HG02870 (cell line): ENCODE results near the gene AP3M1.

ENCODE experiments used
- ATAC-seq: cut with Tn5 transposase; IDR thresholded peaks from one replicate; pipeline ENCODE4 v1.9.1; 2021; ENCODE audit warnings: mild to moderate bottlenecking, moderate library complexity; ENCODE audit not compliant: unreplicated experiment

AP3M1 gene

GRCh38 chr10:74120911-74121310, 29.7 kb downstream of the AP3M1 start:
- no peak for ATAC-seq

GRCh38 chr10:74118804-74119203, 31.8 kb downstream of the AP3M1 start:
- no peak for ATAC-seq

DNA sequence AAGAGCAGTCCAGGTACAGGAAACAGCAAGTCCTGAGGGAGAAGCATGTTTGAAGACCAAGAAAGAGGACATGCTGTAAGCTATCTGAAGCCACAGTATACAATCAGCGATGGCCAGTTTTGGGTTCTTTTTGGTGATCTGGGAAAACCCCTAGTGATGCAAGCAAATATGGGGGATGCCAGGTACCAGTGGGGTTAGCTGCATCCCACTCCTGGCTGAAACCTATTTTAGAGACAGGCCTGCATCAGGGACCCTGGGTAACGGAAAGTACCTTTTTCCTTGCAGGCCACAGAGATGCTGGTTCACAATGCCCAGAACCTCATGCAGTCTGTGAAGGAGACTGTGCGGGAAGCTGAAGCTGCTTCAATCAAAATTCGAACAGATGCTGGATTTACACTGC, 32.9 kb downstream of the AP3M1 start:
- no peak for ATAC-seq

GRCh38 chr10:74114041-74114448, 36.6 kb downstream of the AP3M1 start:
- ATAC-seq, result no peak

DNA sequence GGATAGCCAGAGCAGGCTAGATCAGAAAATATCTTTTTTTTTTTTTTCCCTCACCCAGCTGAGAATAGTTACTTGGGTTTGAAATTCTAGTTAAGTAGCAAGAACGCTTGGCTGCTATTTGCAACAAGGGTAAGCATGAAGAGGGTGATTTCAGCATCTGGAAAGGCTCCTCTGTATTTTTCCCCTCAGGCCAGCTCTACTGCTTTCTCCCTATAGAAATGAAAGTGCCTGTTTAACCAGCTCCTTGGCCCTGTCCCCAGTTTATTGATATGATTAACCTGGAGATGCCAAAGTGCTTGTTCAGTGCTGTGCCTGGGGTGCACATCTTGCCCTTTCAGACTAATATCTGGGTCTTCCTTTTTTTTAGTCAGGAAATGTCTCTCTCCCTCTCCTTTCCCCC, 37.1 kb downstream of the AP3M1 start:
- no peak for ATAC-seq

DNA sequence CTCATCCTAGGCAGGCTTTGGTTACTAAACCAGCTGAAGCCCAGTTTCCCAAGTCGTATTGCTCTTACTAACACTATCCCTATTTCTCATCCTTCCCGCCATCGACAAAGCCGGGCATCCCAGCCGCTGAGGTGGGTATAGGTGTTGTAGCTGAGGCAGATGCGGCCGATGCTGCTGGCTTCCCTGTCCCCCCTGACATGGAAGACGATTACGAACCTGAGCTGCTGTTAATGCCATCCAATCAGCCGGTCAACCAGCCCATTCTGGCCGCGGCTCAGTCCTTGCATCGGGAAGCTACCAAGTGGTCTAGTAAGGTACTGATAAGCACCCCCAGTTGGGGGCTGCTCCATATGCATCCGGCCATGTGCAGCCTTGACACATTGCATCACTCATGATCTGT, 38.8 kb downstream of the AP3M1 start:
- ATAC-seq, result no peak

- no peak for ATAC-seq
Measured at GRCh38 chr10:74110120-74110519, 40.5 kb downstream of the AP3M1 start.

DNA sequence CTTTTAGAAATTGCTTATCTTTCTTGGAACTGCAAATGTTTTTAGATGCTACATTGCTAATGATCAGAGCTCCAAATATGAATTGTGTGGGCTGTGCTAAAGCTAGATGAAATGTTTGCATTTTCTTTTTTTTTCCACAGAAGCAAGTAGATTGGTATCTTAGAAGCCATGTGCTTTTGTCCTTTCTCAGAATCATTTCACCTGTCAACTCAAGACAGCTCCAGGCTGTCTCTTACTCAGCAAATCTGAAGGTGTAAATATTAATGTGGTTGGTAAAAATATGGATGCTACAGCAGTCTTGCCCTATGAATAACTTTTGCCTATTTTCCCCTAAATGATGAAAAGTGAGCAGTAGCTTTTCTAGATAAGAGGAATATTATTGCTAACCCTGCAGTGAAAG, 41.2 kb downstream of the AP3M1 start:
- no peak for ATAC-seq

GRCh38 chr10:74107391-74107790, 43.2 kb downstream of the AP3M1 start:
- ATAC-seq, result no peak

- no peak for ATAC-seq
Measured at GRCh38 chr10:74104996-74105395, 45.6 kb downstream of the AP3M1 start.

DNA sequence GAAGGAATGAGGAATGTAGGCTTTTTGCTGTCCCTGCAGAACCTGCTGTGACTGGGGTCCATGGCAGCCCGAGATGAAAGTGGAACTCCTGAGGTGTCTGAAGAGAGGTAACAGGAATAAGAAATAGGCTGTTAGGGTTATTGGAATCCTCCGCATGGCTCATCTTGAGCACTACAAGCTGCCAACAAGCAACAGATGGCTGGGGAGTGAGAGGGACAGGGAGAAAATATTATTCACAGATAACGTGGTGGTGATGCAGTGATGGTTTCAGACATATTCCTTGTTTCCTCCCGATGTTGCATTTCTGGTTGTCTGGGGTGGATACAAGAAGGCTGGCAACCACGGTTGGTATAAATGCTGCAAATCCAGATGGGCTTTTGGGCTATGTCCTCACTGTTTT, 46.1 kb downstream of the AP3M1 start:
- ATAC-seq, result no peak

DNA sequence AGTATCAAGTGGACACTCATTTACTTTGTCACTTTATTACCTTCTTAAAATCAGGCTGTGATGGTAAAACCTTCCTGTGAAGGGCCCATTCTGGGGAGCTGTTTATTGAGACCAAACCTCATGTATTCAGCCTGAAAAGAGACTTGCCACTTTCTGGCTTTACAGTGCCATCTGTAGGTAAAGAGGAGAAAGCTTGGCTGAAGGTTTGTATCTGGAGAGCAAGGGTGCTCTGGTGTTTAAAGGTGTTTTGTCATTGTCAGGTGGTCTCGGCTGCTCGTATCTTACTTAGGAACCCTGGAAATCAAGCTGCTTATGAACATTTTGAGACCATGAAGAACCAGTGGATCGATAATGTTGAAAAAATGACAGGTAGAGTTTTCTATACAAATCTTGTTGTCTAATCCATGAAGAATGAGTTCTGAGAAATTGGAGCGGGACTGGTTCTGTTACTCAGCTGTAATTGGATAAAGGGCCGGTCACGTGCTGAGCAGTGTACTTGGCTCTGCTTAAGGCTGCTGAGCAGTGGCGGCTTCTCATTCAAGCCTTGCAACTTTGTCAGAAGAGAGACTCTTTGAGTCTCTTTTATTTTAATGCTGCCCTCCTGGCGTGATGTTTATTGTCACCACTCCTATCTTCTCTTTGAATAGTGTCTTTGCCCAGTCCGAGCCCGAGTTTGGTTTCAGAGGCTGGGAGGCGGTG, 46.9 kb downstream of the AP3M1 start:
- ATAC-seq, result no peak

DNA sequence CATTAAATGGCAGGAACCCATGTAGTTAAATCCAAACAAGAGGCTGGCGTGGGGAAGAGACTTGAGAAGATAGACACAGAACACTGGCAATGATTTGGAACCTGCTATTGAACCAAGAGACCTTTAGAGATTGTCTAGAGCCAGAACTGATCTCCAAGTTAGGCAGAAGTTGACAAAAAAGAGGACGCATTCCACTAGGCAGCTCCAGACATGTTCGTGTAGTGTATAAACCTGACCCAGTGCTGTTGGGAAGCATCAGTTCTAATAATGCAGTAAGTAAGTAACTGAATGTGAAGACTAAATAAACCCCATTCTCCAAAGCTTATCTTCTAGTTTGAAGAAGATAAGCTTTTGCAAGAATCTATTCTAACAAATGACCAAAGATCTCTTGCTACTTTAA, 50.8 kb downstream of the AP3M1 start:
- no peak for ATAC-seq

DNA sequence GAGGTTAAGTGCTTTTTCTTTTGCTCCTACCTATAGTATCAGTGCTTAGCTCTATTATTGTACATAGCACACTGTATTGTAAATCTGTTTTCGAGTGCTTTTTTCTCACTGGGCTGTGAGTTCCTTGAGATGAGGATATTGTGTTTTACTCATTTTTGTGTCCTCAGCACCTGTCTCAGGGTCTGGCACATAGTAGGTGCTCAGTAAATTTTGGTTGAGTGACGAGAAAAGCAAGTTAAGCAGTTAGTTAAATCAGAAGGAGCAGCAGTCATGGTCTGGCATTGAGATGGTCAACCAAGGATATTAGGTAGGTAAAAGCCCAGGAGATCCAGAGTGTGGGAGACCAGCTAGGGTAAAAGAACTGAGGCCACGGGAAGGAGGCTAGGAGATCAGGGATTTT, 51.2 kb downstream of the AP3M1 start:
- no peak for ATAC-seq

- ATAC-seq, result no peak
Measured at GRCh38 chr10:74097776-74098175, 52.9 kb downstream of the AP3M1 start.

DNA sequence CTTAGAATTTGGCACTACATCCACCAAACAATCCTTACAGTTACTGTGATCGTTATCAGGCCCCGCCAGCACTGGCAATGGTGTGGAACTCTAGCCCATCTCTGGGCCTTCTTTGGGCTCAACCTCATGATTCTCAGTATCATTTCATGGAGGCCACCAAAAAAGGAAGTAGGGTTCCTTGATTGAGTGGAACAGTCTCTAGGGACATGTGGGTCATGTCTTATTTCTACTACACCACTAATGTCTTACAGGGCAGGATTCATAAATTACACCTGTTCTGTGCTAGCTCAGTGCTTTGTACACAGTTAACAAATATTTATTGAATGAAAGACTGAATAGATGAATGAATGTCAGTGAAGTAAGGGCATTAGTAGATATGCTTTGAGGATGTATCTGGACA, 53.9 kb downstream of the AP3M1 start:
- ATAC-seq, result peak; percentile 91

DNA sequence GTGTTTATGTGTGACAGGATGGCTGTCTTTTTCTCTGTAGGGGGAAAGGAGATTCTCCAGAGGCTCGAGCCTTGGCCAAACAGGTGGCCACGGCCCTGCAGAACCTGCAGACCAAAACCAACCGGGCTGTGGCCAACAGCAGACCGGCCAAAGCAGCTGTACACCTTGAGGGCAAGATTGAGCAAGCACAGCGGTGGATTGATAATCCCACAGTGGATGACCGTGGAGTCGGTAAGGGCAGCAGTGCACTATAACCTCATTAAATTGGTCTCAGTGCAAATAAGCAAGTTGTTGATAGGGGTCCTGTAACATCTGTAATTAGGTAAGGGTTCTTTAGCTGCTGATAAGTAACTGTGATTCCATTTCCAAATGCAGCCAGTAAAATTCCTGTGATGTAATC, 56.4 kb downstream of the AP3M1 start:
- no peak for ATAC-seq

DNA sequence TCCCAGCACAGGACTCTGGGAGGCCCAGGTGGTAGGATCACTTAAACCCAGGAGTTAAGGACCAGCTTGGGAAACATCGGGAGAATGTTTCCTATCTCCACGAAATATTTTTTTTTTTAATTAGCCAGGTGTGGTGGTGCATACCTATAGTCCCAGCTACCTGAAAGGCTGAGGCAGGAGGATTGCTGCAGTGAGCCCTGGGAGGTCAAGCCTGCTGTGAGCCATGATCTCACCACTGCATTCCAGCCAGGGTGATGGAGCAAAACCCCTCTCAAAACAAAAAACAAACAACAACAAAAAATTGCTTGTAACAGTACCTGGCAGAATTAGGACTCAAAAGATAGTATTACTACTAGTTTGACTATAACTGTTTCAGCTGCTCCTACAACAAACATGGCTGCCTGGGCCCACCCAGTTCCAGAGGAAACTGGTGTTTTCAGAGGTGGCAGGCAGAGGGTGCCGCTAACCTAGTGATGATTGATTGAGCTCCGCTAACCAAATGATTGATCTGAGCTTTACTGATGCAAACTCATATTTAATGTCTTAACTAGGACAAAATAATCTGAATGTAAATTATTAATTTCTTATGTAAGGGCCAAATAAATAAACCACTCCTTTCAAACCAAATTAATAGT, 57.0 kb downstream of the AP3M1 start:
- no peak for ATAC-seq

DNA sequence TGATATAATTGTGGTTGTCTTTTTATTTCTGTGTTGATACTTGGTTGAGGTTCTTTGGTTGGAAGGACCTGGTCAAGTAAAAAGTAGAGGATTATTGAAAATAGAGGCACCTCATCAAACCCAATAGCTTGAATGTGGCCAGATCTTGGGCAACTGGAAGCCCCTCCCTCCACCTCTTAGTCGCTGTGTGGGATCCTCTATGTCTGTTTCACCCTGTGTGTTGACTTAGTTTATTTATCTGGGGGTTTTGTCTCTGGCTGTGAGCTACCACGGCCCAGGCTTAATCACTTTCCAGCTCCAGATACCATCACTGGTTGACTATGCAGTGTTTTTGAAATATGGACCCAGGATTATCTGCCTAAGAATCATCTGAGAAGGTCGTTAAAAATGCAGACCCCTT, 58.3 kb downstream of the AP3M1 start:
- ATAC-seq, result no peak

DNA sequence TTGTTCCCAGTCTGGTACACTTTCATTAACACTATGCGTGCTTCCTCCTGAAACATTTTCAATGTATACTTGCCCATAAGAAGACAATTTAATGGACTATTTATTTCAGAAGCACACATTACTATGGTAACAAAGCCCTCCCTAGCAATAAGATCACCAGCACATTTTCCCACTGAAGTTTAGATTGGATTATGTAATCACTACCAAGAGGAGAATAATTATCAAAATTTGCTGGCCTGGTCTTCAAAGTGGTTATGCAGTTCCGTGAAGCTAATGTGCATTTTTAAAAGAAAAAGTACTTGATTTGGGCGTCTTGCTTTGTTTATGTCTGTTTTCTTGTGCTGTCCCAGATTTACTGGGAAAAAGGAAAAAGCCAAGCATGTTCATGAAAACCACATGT, 61.9 kb downstream of the AP3M1 start:
- no peak for ATAC-seq

DNA sequence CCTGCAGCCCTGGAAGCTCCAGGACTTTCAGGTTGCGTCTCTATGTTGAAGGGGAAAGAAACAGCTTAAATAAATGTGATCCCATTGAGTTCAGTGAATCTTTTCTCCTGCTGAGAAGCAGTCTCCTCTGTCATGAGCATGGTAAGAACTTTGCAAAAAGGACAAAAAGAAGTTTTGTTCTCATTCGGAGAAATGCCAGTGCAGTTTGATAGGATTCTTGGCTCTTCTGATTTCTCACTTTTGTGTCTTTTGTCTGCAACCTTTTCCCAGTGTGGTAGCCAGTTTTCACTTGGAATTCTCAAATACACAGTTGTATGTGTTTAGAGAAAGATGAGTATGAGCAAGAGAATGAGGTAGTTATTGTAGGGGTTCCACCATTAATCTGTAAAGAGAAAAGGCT, 64.3 kb downstream of the AP3M1 start:
- no peak for ATAC-seq

GRCh38 chr10:74084955-74085354, 65.7 kb downstream of the AP3M1 start:
- peak; percentile 78 for ATAC-seq

DNA sequence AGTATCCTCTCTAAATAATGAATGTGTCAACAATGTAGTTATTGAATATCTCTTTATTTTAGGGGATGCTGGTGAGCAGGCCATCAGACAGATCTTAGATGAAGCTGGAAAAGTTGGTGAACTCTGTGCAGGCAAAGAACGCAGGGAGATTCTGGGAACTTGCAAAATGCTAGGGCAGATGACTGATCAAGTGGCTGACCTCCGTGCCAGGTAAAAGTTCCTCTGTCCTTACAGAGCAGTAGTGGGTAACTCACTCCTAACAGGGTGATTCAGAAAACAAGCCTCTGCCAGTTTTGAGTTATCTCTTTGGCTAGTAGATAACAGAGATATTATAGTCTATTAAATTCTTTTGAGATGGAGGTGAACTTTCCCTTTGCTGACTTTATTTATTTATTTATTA, 67.3 kb downstream of the AP3M1 start:
- ATAC-seq, result no peak
